UCSD-AML1 (cell line): ENCODE measurements around the gene CABP4.

Experiments used
- DNase-seq: peaks from one replicate; lab custom pipeline; 2025; ENCODE audit not compliant: unreplicated experiment; lab: John Stamatoyannopoulos, UW

Gene CABP4

GRCh38 chr11:67496113-67496512 lies 41.0 kb downstream of the CABP4 start:
- no peak for DNase-seq

GRCh38 chr11:67497656-67498291 lies 42.6 kb downstream of the CABP4 start:
- no peak for DNase-seq

- DNase-seq = no peak
Observed at GRCh38 chr11:67498544-67498972, 43.4 kb downstream of the CABP4 start.

- DNase-seq = no peak
Observed at GRCh38 chr11:67499808-67500483, 44.8 kb downstream of the CABP4 start.

GRCh38 chr11:67500484-67500821 lies 45.3 kb downstream of the CABP4 start:
- no peak for DNase-seq

GRCh38 chr11:67500831-67501715 lies 45.9 kb downstream of the CABP4 start:
- no peak for DNase-seq

- no peak for DNase-seq
Observed at GRCh38 chr11:67501854-67502253, 46.7 kb downstream of the CABP4 start.

GRCh38 chr11:67502328-67502979 lies 47.3 kb downstream of the CABP4 start:
- DNase-seq = no peak

GRCh38 chr11:67503119-67504004 lies 48.2 kb downstream of the CABP4 start:
- no peak for DNase-seq

- DNase-seq = peak; percentile 46
Observed at GRCh38 chr11:67504005-67504949, 49.1 kb downstream of the CABP4 start.

- peak; percentile 78 for DNase-seq
Observed at GRCh38 chr11:67504950-67505581, 49.9 kb downstream of the CABP4 start, which contains the start of gene PITPNM1. PITPNM1 (minus strand) TSS chr11:67505363; CDS start chr11:67504180, 1,183 bp downstream.

- peak; percentile 93 for DNase-seq
Observed at GRCh38 chr11:67505605-67506396, 50.6 kb downstream of the CABP4 start.

GRCh38 chr11:67506426-67507051 lies 51.4 kb downstream of the CABP4 start:
- no peak for DNase-seq

- DNase-seq = no peak
Observed at GRCh38 chr11:67507242-67507863, 52.2 kb downstream of the CABP4 start.

GRCh38 chr11:67507864-67508485 lies 52.8 kb downstream of the CABP4 start, which contains the start of gene CDK2AP2:
CDK2AP2 (minus strand) TSS chr11:67508162; CDS start chr11:67508082, 80 bp downstream.
- DNase-seq = peak; percentile 99

GRCh38 chr11:67508486-67509121 lies 53.5 kb downstream of the CABP4 start:
- DNase-seq = peak; percentile 96
